Spleen (tissue), 11 donors: ENCODE data around the gene SLC6A20. TPM values are rescaled to one million over a fixed set of nuclear protein-coding genes. Genes with fewer than 3 reads are reported as not detected.

Experiments used
- DNase-seq: peaks from one replicate; pipeline ENCODE4 v3.0.0-alpha.2; 2020
- H3K27ac ChIP-seq, 8 donors: fragments of 200-600 bp; sonication (generic) in 7 of 8; 1 replicate in 4 of 8; 2 replicates in 4 of 8; pipeline versions ENCODE4 v1.5.0 to v1.8.0; 2016 to 2021; ENCODE audit warnings: inconsistent platforms in 4 of 8, mild to moderate bottlenecking in 4 of 8, moderate library complexity in 1 of 8
- H3K27me3 ChIP-seq, 7 donors: fragments of 200-600 bp; sonication (generic) in 6 of 7; replicated peaks in 1 of 7; 1 replicate in 4 of 7; 2 replicates in 3 of 7; pipeline versions ENCODE4 v1.5.0 to v1.8.0; 2016 to 2021; ENCODE audit warnings: inconsistent platforms in 3 of 7, mild to moderate bottlenecking in 1 of 7
- H3K36me3 ChIP-seq, 6 donors: fragments of 200-600 bp; sonication (generic) in 5 of 6; 1 replicate in 4 of 6; 2 replicates in 2 of 6; pipeline versions ENCODE4 v1.5.0 to v1.8.0; 2016 to 2021; ENCODE audit warnings: inconsistent platforms in 2 of 6
- H3K4me1 ChIP-seq, 6 donors: fragments of 200-600 bp; sonication (generic) in 5 of 6; 1 replicate in 3 of 6; 2 replicates in 3 of 6; pipeline versions ENCODE4 v1.5.0 to v1.8.0; 2016 to 2021; ENCODE audit warnings: inconsistent platforms in 3 of 6
- H3K4me3 ChIP-seq, 8 donors: fragments of 200-600 bp; sonication (generic) in 7 of 8; 1 replicate in 4 of 8; 2 replicates in 4 of 8; pipeline versions ENCODE4 v1.5.0 to v1.8.0; 2016 to 2021; ENCODE audit warnings: inconsistent platforms in 4 of 8, mild to moderate bottlenecking in 4 of 8, moderate library complexity in 2 of 8
- H3K9me3 ChIP-seq, 8 donors: fragments of 200-600 bp; sonication (generic) in 7 of 8; 1 replicate in 4 of 8; 2 replicates in 4 of 8; pipeline versions ENCODE4 v1.5.0 to v1.8.0; 2016 to 2021; ENCODE audit warnings: inconsistent platforms in 4 of 8
- POLR2A ChIP-seq, 3 donors: fragments of 450-650 bp; IDR thresholded peaks; one replicate each; pipeline ENCODE4 v1.5.1; 2017; ENCODE audit warnings: antibody characterized with exemption in 3 of 3, mild to moderate bottlenecking in 1 of 3
- POLR2AphosphoS5 ChIP-seq, 3 donors: sonication (generic); formaldehyde crosslinking; IDR thresholded peaks; one replicate each; pipeline ENCODE4 v1.5.1; 2017; ENCODE audit warnings: antibody characterized with exemption in 3 of 3
- WGBS, 5 donors: extraction: QIAGEN DNeasy Blood & Tissue Kit in 3 of 5; methylation state at CpG; one replicate each; pipeline versions ENCODE4 v1.1.5 to v1.1.7; 2013 to 2018; 5-methylcytosine and 5-hydroxymethylcytosine counted together
- intact Hi-C: fragments of 100-400 bp; cut with DNase I; formaldehyde crosslinking; loops from one replicate; pipeline ENCODE4 v1.15.0; 2023; ENCODE audit warnings: low total_unique reads
- polyA plus RNA-seq, 3 donors: library from polyadenylated mRNA; stranded (reverse); fragments of 200-250 nt; gene quantifications; one replicate each; pipeline ENCODE4 v1.2.1, GENCODE V29; 2013
- total RNA-seq, 7 donors: library from RNA; depleted of rRNA in 3 of 7; stranded (reverse); fragments of >200 nt in 3 of 7; fragmentation: NEBNext Ultra II Directional in 4 of 7; extraction: Animal tissue kit (Norgen Biotek cat#: 25700) in 4 of 7; gene quantifications; one replicate each; pipeline versions ENCODE4 v1.1.0 to v1.2.1, GENCODE V29; 2016 to 2021
- TF ChIP-seq, protein P1 (sequence below), 11 experiments: fragments of 200-600 bp in 7 of 11; fragments of 450-650 bp in 4 of 11; sonication (generic) in 4 of 11; IDR thresholded peaks in 8 of 11; conservative IDR thresholded peaks in 3 of 11; 1 replicate in 7 of 11; 2 replicates in 4 of 11; pipeline versions ENCODE4 v1.4.0 to v1.8.0; 2016 to 2021; ENCODE audit warnings: antibody characterized with exemption in 11 of 11, inconsistent platforms in 4 of 11, mild to moderate bottlenecking in 1 of 11
- donor health status: healthy with polysubstance abuse.
- donor health status: DM: no; HTN: no; CAD: no; lungs with moderate emphysema.
- donor health status: DM: no; HTN: no; CAD: no.
- donor health status: Bipolar disorder and iron deficiency.
- donor health status: healthy.
- donor health status: DM: no; HTN: no; CAD: no.
- donor health status: DM: yes; HTN: yes; CAD: no.

The SLC6A20 gene
- total and polyA plus RNA-seq, 10 donors = 0.02 to 0.49 (median 0.32) TPM; not detected in 3

DNA sequence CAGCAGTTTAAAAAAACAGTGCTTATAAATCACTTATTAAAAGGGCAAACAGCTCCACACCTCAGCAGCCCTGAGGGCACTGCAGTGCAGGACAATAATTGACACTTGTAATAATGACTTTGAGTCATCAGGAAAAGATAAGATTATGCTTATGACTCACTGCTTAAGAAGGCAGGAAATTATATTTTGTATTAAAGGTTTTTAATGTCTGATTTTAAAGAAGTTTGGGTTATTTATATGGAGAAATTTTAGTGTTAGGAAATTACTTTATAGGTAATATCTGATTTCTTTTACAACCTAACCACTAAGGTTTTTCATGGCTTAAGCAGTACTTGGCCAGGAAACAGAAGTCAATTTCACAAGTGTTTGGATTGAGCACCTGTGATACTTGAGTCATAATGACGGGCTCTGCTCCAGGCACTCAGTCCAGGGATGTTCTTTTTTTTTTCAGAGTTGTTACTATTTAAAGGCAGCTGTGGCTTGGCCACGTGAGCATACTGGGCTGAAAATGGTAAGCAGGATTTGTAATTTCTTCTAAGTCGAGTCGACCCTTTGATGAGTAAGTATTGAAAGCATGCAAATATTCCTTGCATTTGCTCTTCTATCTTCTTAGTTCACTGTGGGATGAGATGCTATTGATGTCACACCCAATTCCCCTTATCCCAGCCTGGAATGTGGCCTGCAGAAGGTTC, 21.6 kb upstream of the SLC6A20 start:
- H3K36me3 ChIP-seq = peaks cover 0 to 33% (median 13%) of the 10 kb centered on the region in 6 donors
- intact Hi-C loops = no loop called here
- no peak overlapping the region for H3K4me3 ChIP-seq
- no peak overlapping the region for H3K27ac ChIP-seq
- H3K27me3 ChIP-seq = no peaks in the 10 kb centered on the region
- H3K9me3 ChIP-seq = peaks cover 3 to 13% (median 9%) of the 10 kb centered on the region in 8 donors
- peaks cover 0 to 12% (median 2%) of the 10 kb centered on the region in 6 donors for H3K4me1 ChIP-seq
- no peak for DNase-seq
- TF ChIP-seq POLR2AphosphoS5 (IDR thresholded peaks at IDR 0.05) (no peak), POLR2A (IDR thresholded peaks at IDR 0.05) (no peak)
- TF ChIP-seq, protein P1, sequence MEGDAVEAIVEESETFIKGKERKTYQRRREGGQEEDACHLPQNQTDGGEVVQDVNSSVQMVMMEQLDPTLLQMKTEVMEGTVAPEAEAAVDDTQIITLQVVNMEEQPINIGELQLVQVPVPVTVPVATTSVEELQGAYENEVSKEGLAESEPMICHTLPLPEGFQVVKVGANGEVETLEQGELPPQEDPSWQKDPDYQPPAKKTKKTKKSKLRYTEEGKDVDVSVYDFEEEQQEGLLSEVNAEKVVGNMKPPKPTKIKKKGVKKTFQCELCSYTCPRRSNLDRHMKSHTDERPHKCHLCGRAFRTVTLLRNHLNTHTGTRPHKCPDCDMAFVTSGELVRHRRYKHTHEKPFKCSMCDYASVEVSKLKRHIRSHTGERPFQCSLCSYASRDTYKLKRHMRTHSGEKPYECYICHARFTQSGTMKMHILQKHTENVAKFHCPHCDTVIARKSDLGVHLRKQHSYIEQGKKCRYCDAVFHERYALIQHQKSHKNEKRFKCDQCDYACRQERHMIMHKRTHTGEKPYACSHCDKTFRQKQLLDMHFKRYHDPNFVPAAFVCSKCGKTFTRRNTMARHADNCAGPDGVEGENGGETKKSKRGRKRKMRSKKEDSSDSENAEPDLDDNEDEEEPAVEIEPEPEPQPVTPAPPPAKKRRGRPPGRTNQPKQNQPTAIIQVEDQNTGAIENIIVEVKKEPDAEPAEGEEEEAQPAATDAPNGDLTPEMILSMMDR (IDR thresholded peaks at IDR 0.05 in 8 of 11, conservative IDR thresholded peaks at IDR 0.05 in 3 of 11) = no peak
- WGBS, 5 donors = 31 to 60% (median 49%) methylated on average over 4 of the region's 4 CpGs

- intact Hi-C loops = no loop called here
- Histone ChIP-seq H3K4me1 (peaks cover 0 to 12% (median 2%) of the 10 kb centered on the region in 6 donors), H3K27me3 (no peaks in the 10 kb centered on the region), H3K4me3 (no peak overlapping the region), H3K9me3 (peaks cover 3 to 13% (median 9%) of the 10 kb centered on the region in 8 donors), H3K36me3 (peaks cover 0 to 18% (median 4%) of the 10 kb centered on the region in 6 donors), H3K27ac (no peak overlapping the region)
- DNase-seq = no peak
- 71 to 89% (median 81%) methylated on average over 3 of the region's 3 CpGs for WGBS, 5 donors
- no peak for TF ChIP-seq POLR2A (IDR thresholded peaks at IDR 0.05)
- TF ChIP-seq POLR2AphosphoS5 (IDR thresholded peaks at IDR 0.05) = no peak
- TF ChIP-seq, protein P1 (IDR thresholded peaks at IDR 0.05 in 8 of 11, conservative IDR thresholded peaks at IDR 0.05 in 3 of 11) = no peak
Measured at GRCh38 chr3:45816544-45816943, 20.2 kb upstream of the SLC6A20 start.

GRCh38 chr3:45814322-45814721, 18.0 kb upstream of the SLC6A20 start:
- 82 to 89% (median 88%) methylated on average over 4 of the region's 4 CpGs for WGBS, 5 donors
- Histone ChIP-seq H3K27me3 (no peaks in the 10 kb centered on the region), H3K27ac (no peak overlapping the region), H3K9me3 (peaks cover 3 to 13% (median 9%) of the 10 kb centered on the region in 8 donors), H3K36me3 (peaks cover 0 to 7% (median 0%) of the 10 kb centered on the region in 6 donors), H3K4me3 (no peak overlapping the region), H3K4me1 (peaks cover 0 to 12% (median 2%) of the 10 kb centered on the region in 6 donors)
- intact Hi-C loops = no loop called here
- DNase-seq = no peak
- TF ChIP-seq POLR2A (IDR thresholded peaks at IDR 0.05) (no peak), POLR2AphosphoS5 (IDR thresholded peaks at IDR 0.05) (no peak)
- TF ChIP-seq, protein P1 (IDR thresholded peaks at IDR 0.05 in 8 of 11, conservative IDR thresholded peaks at IDR 0.05 in 3 of 11) = no peak

- Histone ChIP-seq H3K27me3 (no peaks in the 10 kb centered on the region), H3K36me3 (no peaks in the 10 kb centered on the region), H3K4me1 (no peaks in the 10 kb centered on the region), H3K27ac (no peak overlapping the region), H3K4me3 (no peak overlapping the region), H3K9me3 (no peaks in the 10 kb centered on the region)
- no peak for TF ChIP-seq POLR2AphosphoS5 (IDR thresholded peaks at IDR 0.05)
- TF ChIP-seq, protein P1 (IDR thresholded peaks at IDR 0.05 in 8 of 11, conservative IDR thresholded peaks at IDR 0.05 in 3 of 11) = no peak
- no peak for TF ChIP-seq POLR2A (IDR thresholded peaks at IDR 0.05)
- WGBS, 5 donors = 80 to 85% (median 81%) methylated on average over 10 of the region's 10 CpGs
- intact Hi-C loops = no loop called here
- DNase-seq = no peak
Measured at GRCh38 chr3:45807681-45808540, 11.6 kb upstream of the SLC6A20 start.
